ENCODE data around the gene SLC30A1.
"Not testable (repeated sequence)": the region's sequence is repeated elsewhere in the genome, so short reads cannot be mapped to it uniquely, and the experiment has no call there.

SLC30A1 gene, protein sequence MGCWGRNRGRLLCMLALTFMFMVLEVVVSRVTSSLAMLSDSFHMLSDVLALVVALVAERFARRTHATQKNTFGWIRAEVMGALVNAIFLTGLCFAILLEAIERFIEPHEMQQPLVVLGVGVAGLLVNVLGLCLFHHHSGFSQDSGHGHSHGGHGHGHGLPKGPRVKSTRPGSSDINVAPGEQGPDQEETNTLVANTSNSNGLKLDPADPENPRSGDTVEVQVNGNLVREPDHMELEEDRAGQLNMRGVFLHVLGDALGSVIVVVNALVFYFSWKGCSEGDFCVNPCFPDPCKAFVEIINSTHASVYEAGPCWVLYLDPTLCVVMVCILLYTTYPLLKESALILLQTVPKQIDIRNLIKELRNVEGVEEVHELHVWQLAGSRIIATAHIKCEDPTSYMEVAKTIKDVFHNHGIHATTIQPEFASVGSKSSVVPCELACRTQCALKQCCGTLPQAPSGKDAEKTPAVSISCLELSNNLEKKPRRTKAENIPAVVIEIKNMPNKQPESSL

DNA sequence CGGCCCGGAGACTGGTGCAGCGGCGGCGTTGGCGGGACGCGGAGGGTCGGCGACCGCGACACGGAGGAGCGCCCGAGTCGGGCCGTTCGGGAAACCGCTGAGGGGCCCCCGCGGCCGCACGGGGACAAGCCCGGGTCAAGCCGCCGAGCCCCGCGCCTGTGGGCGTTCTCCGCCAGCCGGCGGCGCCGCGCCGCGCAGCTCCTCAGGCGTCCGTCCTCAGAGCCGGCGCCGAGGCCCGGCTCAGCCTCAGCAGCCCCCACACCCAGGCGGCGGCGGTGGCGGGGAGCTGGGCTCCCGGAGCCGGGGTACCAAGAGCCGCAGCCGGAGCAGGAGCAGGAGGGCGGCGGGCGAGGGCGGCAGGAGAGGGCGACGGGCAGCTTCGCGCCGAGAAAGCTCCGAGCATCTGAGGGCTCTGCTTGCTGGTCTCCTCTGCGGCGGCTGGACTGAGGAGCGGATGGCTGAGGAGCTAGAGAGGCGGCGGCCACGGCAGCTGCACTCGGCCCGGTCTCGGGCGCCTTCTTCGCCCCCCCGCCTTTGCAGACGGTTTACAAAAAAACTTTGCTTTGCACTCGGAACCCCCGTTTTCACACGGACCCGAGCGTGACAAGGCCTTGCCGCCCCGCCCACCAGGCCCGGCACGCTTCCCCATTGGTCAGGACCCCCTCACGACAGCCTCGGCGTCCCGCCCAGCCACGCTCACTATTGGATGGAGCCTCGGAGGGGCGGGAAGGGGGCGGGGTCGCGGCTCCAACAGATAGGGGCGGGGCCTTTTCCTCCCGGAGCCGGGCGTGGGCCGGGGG lies at the start of gene SLC30A1:
TSS of gene SLC30A1 (minus strand) at position 522 of the 800 bp plus-strand sequence. CDS start 549 bp downstream, outside the sequence.
- peak; percentile 77 to 100 (median 98) for DNase-seq

DNA sequence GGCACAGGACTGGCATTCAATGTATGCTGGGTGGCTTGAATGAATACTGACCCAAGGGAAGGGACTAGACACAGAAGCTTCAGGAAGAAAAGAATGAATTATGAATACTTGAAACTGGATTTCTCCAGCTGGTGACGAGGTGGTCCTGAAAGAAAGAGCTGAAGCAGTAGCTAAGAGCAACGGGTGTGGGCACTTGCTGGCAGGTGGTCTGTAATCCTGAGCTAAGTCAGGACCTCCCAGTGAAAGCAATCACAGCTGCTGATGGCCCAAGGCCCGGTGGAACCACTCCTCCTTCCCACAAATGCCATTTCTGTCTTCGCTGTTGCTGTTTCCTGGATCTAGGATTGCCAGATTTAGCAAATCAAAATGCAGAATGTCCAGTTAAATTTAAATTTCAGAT lies 49.5 kb upstream of the SLC30A1 start:
- no peak for DNase-seq

DNA sequence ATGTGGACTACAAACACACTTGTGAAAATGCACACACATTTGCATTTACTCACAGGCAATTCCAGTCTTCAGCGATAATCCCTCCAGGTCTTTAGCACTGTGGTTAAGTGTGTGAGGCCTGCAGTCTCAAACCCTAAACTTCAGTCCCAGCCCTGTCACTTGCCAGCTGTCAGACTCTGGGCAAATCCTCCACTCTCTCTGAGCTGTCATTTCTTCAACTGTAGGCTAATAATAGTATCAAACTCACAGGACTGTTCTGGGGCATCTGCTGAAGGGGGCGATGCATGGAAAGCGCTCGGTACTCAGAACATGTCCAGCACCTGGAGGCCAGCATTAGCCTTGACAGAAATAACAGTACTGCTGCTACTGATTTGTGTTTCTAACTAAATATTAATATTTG lies 48.3 kb upstream of the SLC30A1 start:
- DNase-seq: no peak

DNA sequence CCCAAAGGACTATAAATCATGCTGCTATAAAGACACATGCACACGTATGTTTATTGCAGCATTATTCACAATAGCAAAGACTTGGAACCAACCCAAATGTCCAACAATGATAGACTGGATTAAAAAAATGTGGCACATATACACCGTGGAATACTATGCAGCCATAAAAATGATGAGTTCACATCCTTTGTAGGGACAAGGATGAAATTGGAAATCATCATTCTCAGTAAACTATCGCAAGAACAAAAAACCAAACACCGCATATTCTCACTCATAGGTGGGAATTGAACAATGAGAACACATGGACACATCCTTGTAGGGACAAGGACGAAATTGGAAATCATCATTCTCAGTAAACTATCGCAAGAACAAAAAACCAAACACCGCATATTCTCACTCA lies 46.9 kb upstream of the SLC30A1 start:
- not testable (repeated sequence) for DNase-seq

DNA sequence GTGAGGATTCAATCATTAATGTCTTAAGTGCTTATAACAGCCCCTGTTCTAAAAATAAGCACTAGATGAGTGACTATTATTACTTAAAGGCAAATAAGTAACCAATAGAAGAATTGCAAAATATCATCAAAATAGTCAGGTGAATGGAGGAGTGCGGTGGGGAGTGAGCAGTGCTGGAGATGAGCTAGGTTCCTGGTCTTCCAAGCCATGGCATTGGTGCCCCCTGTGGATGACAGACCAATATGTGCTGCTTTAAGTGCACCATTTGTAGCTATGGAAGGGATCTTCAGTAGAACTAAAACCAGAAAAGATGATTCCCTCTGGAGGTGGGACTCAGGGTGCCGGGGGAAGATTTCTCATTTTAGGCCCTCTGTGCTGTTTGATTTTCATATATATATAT lies 46.1 kb upstream of the SLC30A1 start:
- DNase-seq: peak in 2 of 56 donors; percentile 4 to 5

DNA sequence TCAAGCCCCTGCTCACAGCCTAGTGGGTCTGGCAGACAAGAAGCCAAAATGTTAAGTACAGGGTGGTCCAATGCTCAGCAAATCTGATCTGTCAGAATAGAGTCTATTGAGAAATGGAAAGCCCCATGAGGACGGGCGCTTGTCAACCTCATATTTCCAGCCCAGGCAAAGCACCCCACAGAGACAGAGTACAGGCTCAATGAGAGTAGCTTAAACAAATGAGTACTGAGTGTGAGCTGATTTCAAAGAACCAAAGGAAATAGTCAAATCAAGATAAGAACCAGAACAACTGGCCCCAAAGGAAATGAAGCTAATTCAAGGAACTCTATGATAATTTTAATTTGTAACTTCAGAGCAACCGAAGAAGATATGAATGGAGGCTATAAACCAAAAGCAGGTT lies 44.6 kb upstream of the SLC30A1 start:
- no peak for DNase-seq

DNA sequence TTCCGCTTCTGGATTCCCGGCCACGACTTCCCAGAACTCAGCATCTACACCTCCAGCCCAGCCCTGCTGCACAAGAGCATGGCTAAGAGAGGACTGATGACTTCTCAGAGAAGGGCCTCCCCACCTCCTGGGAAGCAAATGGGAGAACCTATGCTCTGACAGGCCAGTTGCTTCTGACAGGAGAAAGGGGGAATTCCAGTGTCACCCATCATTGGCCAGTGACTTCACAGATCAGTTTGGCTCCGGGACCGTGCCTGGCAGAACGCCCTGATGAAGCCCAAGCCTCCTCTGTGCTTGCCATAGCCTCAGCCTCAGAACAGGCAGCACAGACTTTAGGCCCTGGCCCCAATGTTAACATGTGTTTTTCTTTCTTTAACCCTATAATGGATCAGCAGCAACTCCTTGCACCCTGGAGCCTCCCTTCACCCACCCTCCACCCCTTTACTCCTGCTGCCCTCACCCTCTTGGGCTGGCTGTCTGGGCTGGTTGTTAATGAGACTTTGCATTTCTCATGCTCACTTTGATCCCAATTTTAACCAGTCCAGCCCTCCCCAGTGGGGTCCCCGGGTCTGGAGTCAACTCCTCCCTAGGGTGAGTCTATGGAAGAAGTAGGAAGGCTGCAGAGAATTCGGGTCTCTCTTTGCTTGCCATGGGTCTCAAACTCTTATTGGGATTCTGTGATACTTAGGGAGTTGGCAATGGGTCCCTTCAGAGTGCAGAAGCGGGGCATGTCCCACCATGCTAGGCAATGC lies 42.7 kb upstream of the SLC30A1 start:
- no peak for DNase-seq

DNA sequence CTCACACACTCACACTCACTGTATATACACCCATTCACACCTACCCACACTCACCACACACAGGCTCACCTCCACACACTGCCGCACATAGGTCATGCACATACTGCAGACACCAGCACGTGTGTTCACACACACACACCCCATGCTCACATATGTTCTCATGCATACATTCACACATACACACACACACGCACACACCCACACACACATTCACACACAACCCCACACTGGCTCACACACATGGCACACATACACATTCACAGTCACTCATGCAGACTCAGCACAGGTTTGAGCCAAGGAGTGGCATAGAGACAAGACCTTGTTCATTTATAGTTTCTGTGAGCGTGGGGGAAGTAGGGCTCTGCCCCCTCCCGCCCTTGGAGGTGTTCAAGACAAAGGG lies 41.1 kb upstream of the SLC30A1 start:
- DNase-seq: no peak

DNA sequence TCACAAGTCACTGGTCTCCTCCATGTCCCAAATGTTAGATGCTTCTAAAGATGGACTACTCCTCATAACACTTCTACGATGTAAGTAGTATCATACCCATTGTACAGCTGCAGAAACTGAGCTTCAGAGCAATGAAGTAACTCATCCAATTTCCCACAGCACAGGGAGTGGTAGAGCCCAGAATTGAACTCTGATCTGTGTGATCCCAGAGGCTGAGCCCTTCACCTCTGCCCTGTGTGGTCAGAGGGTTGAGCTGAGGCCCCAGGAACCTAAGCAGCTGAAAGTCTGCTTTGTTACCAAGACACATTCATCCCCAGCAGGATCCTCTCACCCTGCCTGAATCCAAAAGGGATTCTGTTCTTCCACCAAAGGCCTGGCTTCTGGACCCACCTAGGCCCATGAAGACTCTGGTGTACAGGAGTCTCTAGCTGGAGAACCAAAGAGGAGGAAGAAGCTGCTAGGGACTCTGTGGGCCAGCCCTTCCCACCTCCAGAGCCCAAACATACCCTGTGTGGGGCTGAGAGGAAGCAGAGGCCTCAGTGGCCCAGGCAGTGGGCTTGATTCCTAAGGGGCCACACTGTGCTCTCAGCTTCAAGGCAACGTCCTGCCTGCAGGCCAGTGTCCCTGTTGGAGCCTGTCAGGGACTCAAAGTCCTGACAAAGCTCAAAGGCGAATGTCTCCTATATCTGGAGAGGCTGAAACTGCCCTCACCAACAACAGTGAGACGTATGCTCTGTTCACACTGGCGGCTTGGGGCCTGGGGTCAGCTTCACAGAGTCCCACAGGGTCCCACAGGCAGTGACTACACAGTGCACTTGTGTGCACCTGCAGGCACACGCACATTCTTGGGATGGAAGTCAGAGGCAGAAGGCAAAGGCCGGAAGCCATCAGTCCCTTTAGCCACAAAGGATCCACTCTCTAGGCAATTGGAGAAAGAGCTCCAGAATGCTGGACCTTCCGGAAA lies 40.4 kb upstream of the SLC30A1 start:
- no peak for DNase-seq

DNA sequence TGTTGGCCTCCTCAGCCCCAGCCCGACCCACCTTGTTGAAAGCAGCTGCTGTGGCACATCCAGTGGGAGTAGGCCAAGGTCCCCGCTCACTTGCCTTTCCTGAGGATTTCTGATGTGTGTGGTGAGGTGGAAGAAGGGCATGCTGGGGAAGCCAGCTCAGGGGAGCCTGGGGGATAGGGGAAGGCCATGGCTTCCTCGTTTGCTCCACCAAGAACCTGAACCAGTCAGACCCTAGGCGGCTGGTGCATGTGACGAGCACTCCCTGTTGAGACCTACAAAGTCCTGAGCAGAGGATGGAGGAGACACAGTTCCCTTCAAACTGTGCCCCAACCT lies 38.0 kb upstream of the SLC30A1 start:
- DNase-seq: no peak

DNA sequence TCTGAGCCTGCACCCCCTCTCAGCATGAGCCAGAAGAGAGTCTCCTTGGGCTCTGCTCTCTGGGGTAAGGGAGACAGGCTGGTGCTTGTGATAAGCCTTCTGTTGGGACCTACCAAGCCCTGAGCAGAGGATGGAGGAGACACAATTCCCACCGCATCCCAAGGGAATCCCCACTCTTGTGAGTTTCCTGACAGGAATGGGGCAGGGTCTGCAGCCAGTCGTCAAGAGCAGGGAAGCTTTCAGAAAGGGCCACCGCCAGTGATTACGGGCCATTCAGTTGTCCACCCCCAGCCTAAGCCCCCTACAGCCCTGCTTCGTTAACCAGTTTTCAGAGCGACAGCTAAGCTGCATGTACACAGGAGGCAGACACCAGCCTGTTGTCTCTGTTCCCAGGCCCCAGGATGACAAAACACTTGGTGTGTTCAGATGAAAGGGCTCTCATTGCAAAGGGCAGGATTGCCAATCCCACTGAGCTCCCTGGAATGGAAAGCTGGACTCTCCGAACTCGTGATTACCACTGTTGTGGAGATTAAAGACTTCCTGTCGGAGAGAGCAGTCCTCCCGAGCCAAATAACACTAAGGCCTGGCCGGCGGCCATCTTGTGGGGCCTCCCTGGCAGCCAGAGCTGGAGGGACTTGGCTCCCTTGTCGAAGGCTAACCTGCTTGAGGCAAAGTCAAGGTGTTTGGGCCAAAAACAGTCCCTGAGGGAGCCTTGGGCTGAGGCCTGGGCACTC lies 37.4 kb upstream of the SLC30A1 start:
- DNase-seq: peak in 10 of 56 donors; percentile 4 to 33 (median 22)

DNA sequence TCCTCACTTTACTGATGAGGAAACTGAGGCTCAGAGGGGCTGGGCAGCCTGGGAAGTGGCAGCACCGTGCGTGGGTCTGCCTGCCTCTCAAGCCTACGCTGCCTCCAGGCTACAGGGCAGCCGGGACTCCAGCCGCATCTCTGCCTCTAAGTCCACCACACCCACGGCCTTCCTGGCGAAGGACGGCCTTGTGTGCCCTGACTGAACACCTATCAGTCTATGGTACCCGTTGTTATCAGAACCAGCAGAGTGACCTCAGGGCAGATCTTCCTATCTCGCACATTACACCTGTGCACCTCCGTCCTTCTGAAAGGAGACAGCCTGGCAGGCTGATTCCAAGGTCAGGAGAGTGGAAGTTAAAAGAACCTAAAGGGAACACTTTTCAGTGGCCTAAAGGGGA lies 35.7 kb upstream of the SLC30A1 start:
- DNase-seq: no peak

DNA sequence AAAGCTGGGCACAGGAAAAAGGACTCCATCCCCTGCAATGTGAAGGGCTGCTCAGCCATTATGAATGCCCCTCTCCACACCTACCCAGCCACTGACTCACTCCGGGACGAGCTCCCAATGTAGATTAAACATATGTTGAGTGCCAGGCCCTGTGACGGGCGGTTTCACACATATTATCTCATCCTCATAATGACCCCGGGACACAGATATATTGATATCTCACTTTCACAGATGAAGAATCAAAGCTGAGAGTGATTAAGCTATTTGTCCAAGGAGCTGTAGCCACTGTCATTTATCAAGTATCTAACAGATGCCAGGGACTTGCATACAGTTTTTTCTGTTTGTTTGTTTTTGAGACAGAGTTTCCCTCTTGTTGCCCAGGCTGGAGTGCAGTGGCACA lies 35.0 kb upstream of the SLC30A1 start:
- DNase-seq: no peak

DNA sequence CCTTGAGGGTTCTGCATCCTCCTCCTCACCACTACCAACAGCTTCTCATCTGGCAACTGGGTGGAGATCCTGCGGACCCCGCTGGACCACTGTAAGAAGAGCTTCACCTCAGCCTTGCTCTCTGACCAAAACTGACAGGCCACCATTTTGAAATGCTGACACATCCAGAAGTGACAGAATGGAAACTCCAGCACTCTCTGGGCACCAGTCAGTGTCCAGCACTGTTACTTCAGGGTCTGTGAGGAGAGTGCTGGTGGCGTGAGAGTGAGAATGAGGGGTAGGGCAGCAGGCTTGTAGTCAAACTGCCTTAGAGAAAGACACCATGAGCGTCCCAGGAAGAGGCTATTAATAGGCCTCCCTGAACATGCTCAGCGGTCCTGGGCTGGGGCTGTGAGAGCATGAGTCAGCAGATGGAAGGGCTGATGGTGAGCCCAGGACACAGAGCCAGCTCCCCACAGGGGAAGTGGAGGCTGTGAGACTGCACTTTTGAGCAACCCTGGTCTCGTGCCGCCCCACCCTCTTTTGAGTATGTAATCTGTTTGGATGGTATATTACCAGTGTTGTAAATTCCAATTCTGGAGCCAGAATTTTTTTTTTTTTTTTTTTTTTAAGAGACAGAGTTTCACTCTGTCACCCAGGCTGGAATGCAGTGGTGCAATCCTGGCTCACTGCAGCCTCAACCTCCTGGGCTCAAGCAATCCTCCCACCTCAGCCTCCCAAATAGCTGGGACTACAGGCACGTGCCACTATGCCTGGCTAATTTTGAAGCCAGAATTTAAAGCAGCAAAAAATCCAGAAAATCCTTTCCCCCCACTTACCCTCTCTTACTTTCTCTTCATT lies 34.4 kb upstream of the SLC30A1 start:
- peak in 11 of 56 donors; percentile 6 to 53 (median 11) for DNase-seq

DNA sequence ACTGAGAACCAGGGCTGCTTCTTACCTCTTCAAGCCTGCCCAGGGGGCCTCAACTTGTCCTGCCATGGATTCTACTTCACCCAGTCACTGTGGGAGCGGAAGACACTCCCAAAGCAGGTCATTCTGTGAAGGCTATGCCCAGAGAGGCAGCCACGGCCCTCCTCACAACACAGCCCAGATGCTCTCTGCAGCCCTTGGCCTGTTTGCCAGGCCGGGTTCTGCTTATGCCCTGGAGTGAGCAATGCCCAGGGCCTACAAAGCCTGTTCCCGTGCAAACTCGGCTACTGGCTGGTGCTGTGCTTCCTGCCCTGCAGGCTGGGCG lies 33.8 kb upstream of the SLC30A1 start:
- no peak for DNase-seq

DNA sequence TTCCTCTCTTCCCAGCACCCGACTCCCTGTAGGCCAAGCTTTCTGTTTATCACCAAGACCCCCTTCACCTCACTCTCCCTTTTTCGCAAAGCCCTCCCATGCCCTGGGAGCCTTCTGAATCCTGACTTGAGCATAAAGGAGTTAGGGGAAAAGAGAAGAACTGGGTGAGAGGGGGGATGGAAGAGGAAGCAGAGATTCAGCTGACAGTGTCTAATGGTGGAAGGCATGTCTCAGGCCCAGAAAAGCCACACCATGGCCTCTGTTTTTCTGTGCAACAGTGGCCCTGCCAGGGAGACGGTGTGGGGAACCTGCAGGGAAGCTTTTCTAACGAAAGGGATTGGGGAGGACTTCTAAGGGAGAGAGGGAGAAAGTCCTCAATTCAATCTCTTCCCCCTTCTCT lies 32.9 kb upstream of the SLC30A1 start:
- DNase-seq: no peak

DNA sequence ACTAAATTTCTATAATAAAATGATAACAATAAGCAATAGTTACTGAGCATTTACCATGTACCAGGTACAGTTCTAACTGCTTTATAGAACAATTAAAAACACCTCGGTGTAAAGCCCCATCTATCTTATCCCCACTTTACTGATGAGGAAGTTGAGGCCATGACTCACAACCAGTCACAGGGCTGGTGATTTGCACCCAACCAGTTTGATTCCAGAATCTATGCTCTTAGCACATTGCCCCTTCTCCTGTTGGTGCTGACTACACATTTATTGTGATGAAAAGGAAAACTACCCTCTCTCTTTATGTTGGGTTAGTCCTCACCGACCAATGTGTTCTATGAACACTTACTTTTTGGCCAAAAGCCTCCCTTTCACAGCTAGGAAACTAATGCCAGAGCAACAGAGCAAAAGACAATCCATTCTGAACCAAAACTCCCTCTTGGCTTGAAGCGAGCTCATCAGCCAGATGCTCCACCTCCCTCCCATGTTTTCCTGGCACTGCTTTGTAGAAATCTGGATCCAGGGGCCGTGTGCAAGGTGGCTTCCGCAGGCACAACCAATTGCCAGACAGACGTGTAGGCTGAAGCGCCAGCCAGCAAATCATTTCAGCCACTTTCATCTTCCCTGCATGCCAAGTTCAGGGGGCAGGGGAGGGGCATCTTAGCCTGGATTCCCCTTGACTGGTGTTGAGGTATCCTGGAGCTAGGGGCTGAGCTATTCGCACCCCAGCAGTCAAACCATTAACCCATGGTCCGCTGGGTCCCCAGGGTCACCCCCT lies 32.0 kb upstream of the SLC30A1 start:
- DNase-seq: peak in 11 of 56 donors; percentile 7 to 42 (median 22)

Data from nucleus accumbens (tissue), 56 donors.